Mesothelial cell of epicardium (in vitro differentiated cells): ENCODE measurements around the gene GATA5. TPM values are rescaled to one million over a fixed set of nuclear protein-coding genes. Genes with fewer than 3 reads are reported as not detected.

ENCODE experiments used
- DNase-seq, 2 experiments: peaks; one replicate each; pipeline ENCODE4 v3.0.0; 2021; ENCODE audit warnings: low spot score in 2 of 2; ENCODE audit not compliant: unreplicated experiment in 2 of 2
- H3K27ac Mint-ChIP-seq: 2 replicates; pipeline ENCODE4 v1.8.0; 2021; ENCODE audit warnings: mixed read lengths
- H3K27me3 Mint-ChIP-seq: 2 replicates; pipeline ENCODE4 v1.8.0; 2021; ENCODE audit warnings: low read depth, mixed read lengths
- H3K36me3 Mint-ChIP-seq: 2 replicates; pipeline ENCODE4 v1.8.0; 2021; ENCODE audit warnings: mixed read lengths
- H3K4me1 Mint-ChIP-seq: 2 replicates; pipeline ENCODE4 v1.8.0; 2021; ENCODE audit warnings: mixed read lengths
- H3K4me3 Mint-ChIP-seq: 2 replicates; pipeline ENCODE4 v1.8.0; 2021; ENCODE audit warnings: mild to moderate bottlenecking, moderate library complexity, mixed read lengths
- H3K9me3 Mint-ChIP-seq: 2 replicates; pipeline ENCODE4 v1.8.0; 2021; ENCODE audit warnings: mixed read lengths
- total RNA-seq: library from RNA; stranded (reverse); gene quantifications from 3 replicates; pipeline ENCODE4 v1.2.1, GENCODE V29; 2021
- TF ChIP-seq, protein P1 (sequence below): fragments of 200-600 bp; sonication (generic); IDR thresholded peaks from one replicate; pipeline ENCODE4 v1.5.0; 2021; ENCODE audit warnings: antibody characterized with exemption; ENCODE audit not compliant: unreplicated experiment

GATA5 gene
- total RNA-seq, 1 donor from 2014 or later = 27.5 TPM

- Mint-ChIP-seq H3K9me3 (no peaks in the 10 kb centered on the region), H3K4me3 (no peak overlapping the region), H3K36me3 (no peaks in the 10 kb centered on the region), H3K27me3 (peaks cover 2% of the 10 kb centered on the region), H3K27ac (no peak overlapping the region), H3K4me1 (peaks cover 24% of the 10 kb centered on the region)
- no peak for DNase-seq
- TF ChIP-seq, protein P1, sequence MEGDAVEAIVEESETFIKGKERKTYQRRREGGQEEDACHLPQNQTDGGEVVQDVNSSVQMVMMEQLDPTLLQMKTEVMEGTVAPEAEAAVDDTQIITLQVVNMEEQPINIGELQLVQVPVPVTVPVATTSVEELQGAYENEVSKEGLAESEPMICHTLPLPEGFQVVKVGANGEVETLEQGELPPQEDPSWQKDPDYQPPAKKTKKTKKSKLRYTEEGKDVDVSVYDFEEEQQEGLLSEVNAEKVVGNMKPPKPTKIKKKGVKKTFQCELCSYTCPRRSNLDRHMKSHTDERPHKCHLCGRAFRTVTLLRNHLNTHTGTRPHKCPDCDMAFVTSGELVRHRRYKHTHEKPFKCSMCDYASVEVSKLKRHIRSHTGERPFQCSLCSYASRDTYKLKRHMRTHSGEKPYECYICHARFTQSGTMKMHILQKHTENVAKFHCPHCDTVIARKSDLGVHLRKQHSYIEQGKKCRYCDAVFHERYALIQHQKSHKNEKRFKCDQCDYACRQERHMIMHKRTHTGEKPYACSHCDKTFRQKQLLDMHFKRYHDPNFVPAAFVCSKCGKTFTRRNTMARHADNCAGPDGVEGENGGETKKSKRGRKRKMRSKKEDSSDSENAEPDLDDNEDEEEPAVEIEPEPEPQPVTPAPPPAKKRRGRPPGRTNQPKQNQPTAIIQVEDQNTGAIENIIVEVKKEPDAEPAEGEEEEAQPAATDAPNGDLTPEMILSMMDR = no peak
Observed at GRCh38 chr20:62449951-62450691, 25.7 kb downstream of the GATA5 start.

- TF ChIP-seq, protein P1 = no peak
- no peak for DNase-seq
- Mint-ChIP-seq H3K9me3 (no peaks in the 10 kb centered on the region), H3K36me3 (no peaks in the 10 kb centered on the region), H3K4me1 (peaks cover 16% of the 10 kb centered on the region), H3K27ac (no peak overlapping the region), H3K4me3 (no peak overlapping the region), H3K27me3 (peaks cover 2% of the 10 kb centered on the region)
Observed at GRCh38 chr20:62448788-62449187, 27.0 kb downstream of the GATA5 start.

GRCh38 chr20:62448038-62448437 is 27.8 kb downstream of the GATA5 start:
- H3K4me3 Mint-ChIP-seq = no peak overlapping the region
- TF ChIP-seq, protein P1 = no peak
- no peak for DNase-seq
- peaks cover 11% of the 10 kb centered on the region for H3K4me1 Mint-ChIP-seq
- no peak overlapping the region for H3K27ac Mint-ChIP-seq
- no peaks in the 10 kb centered on the region for H3K9me3 Mint-ChIP-seq
- H3K27me3 Mint-ChIP-seq = peaks cover 2% of the 10 kb centered on the region
- H3K36me3 Mint-ChIP-seq = no peaks in the 10 kb centered on the region

- Mint-ChIP-seq H3K27ac (no peak overlapping the region), H3K27me3 (peaks cover 2% of the 10 kb centered on the region), H3K4me1 (peaks cover 11% of the 10 kb centered on the region), H3K4me3 (no peak overlapping the region), H3K9me3 (no peaks in the 10 kb centered on the region), H3K36me3 (no peaks in the 10 kb centered on the region)
- TF ChIP-seq, protein P1 = no peak
- no peak for DNase-seq
Observed at GRCh38 chr20:62446888-62447869, 28.6 kb downstream of the GATA5 start.

DNA sequence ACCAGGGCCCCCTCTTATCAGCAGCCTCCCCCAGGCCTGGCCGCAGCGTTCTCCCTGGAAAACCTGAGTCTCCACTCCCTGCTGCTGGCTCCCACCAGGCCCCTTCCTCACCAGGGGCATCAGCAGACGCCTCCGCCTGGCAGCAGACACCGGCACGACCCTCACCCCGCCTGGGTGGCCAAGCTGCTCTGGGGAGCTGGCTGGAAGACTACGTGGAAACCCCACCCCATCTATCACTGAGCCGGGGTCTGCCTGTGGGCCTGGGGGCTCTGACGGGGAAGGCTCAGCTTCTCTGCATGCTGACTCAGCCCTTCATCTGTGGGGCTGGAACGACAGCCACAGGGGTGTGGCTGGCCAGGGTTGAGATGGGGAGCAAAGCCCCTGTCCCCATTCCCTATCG is 29.3 kb downstream of the GATA5 start:
- Mint-ChIP-seq H3K36me3 (no peaks in the 10 kb centered on the region), H3K27me3 (peaks cover 2% of the 10 kb centered on the region), H3K9me3 (no peaks in the 10 kb centered on the region)

More for the DNA sequence above, 29.3 kb downstream of the GATA5 start:
- H3K27ac Mint-ChIP-seq = no peak overlapping the region
- H3K4me1 Mint-ChIP-seq = peaks cover 11% of the 10 kb centered on the region
- TF ChIP-seq, protein P1 = no peak
- no peak overlapping the region for H3K4me3 Mint-ChIP-seq
- DNase-seq = no peak
